NB4 (cell line): ENCODE data around the gene USP3.

Experiments used
- MAX ChIP-seq: IDR thresholded peaks from 2 replicates; pipeline ENCODE4 v1.6.1; 2011; ENCODE audit warnings: low read depth, low read length
- MYC ChIP-seq: IDR thresholded peaks from 2 replicates; pipeline ENCODE4 v1.6.1; 2011; ENCODE audit warnings: low read depth, low read length
- POLR2A ChIP-seq: IDR thresholded peaks from 2 replicates; pipeline ENCODE4 v1.6.1; 2011; ENCODE audit warnings: mild to moderate bottlenecking; ENCODE audit not compliant: insufficient read length; ENCODE audit errors: extremely low read depth
- TF ChIP-seq, protein P1 (sequence below): IDR thresholded peaks from one replicate; pipeline ENCODE4 v1.5.1; 2012; ENCODE audit warnings: low read depth, low read length

GRCh38 chr15:63545520-63545919 is 41.1 kb downstream of the USP3 start:
- TF ChIP-seq POLR2A (no peak), MAX (no peak), MYC (no peak)
- TF ChIP-seq, protein P1, sequence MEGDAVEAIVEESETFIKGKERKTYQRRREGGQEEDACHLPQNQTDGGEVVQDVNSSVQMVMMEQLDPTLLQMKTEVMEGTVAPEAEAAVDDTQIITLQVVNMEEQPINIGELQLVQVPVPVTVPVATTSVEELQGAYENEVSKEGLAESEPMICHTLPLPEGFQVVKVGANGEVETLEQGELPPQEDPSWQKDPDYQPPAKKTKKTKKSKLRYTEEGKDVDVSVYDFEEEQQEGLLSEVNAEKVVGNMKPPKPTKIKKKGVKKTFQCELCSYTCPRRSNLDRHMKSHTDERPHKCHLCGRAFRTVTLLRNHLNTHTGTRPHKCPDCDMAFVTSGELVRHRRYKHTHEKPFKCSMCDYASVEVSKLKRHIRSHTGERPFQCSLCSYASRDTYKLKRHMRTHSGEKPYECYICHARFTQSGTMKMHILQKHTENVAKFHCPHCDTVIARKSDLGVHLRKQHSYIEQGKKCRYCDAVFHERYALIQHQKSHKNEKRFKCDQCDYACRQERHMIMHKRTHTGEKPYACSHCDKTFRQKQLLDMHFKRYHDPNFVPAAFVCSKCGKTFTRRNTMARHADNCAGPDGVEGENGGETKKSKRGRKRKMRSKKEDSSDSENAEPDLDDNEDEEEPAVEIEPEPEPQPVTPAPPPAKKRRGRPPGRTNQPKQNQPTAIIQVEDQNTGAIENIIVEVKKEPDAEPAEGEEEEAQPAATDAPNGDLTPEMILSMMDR: no peak
